Measurements from ENCODE around the gene SLC13A1.
"Not testable (repeated sequence)": the region's sequence is repeated elsewhere in the genome, so short reads cannot be mapped to it uniquely, and the experiment has no call there.

Gene SLC13A1

GRCh38 chr7:123125231-123125630, 74.5 kb downstream of the SLC13A1 start:
- DNase-seq, result no peak

GRCh38 chr7:123122916-123123315, 76.9 kb downstream of the SLC13A1 start:
- no peak for DNase-seq

GRCh38 chr7:123120286-123120685, 79.5 kb downstream of the SLC13A1 start:
- no peak for DNase-seq

GRCh38 chr7:123115331-123115730, 84.4 kb downstream of the SLC13A1 start:
- no peak for DNase-seq

- no peak for DNase-seq
Measured at GRCh38 chr7:123114288-123114687, 85.5 kb downstream of the SLC13A1 start.

GRCh38 chr7:123112833-123113232, 86.9 kb downstream of the SLC13A1 start:
- no peak for DNase-seq

- no peak for DNase-seq
Measured at GRCh38 chr7:123099712-123100111, 100.1 kb downstream of the SLC13A1 start.

- DNase-seq, result no peak
Measured at GRCh38 chr7:123096976-123097375, 102.8 kb downstream of the SLC13A1 start.

- no peak for DNase-seq
Measured at GRCh38 chr7:123096434-123096833, 103.3 kb downstream of the SLC13A1 start.

- no peak for DNase-seq
Measured at GRCh38 chr7:123090456-123090855, 109.3 kb downstream of the SLC13A1 start.

GRCh38 chr7:123086910-123087309, 112.9 kb downstream of the SLC13A1 start:
- DNase-seq, result not testable (repeated sequence)

- DNase-seq, result not testable (repeated sequence)
Measured at GRCh38 chr7:123084861-123085260, 114.9 kb downstream of the SLC13A1 start.

GRCh38 chr7:123079021-123079420, 120.7 kb downstream of the SLC13A1 start:
- no peak for DNase-seq

GRCh38 chr7:123075838-123076467, 123.8 kb downstream of the SLC13A1 start:
- DNase-seq, result no peak

GRCh38 chr7:123070702-123071286, 129.0 kb downstream of the SLC13A1 start:
- no peak for DNase-seq

GRCh38 chr7:123067814-123068213, 132.0 kb downstream of the SLC13A1 start:
- no peak for DNase-seq

Measured in DMS79 (cell line).